Panc1 (cell line): ENCODE measurements around the gene TMEM8B. TPM values are rescaled to one million over a fixed set of nuclear protein-coding genes. Genes with fewer than 3 reads are reported as not detected.

Source experiments
- ATAC-seq: fragments of 200-7000 bp; cut with Tn5 transposase; 2 replicates; pipeline ENCODE4 v1.9.1; 2020; ENCODE audit warnings: mild to moderate bottlenecking, moderate library complexity
- BruUV-seq: library from RNA; stranded (reverse); fragments of 400-500 nt; replicated peaks from 2 replicates; lab custom pipeline; 2021; lab: Mats Ljungman, UMichigan
- CTCF ChIA-PET: fragments of 300-600 bp; sonication (Branson Sonifier 250); formaldehyde crosslinking; loops from one replicate; lab custom pipeline; 2022; ENCODE audit warnings: antibody characterized with exemption; lab: Charles Lee
- POLR2A ChIA-PET: fragments of 300-600 bp; sonication (Branson Sonifier 250); formaldehyde crosslinking; loops from one replicate; lab custom pipeline; 2022; ENCODE audit warnings: antibody characterized with exemption; lab: Charles Lee
- DNase-seq: peaks from one replicate; pipeline ENCODE4 v3.0.0-alpha.2; 2010; ENCODE audit warnings: low read depth, low spot score
- H3K27ac ChIP-seq: 2 replicates; pipeline ENCODE4 v1.5.1; 2011; ENCODE audit warnings: mild to moderate bottlenecking, low read length, inconsistent platforms
- H3K27me3 ChIP-seq: fragments of 200-500 bp; sonication (Bioruptor generic); 2 replicates; pipeline ENCODE4 v1.6.0; 2014; ENCODE audit warnings: low read length, inconsistent platforms; ENCODE audit not compliant: control insufficient read depth, insufficient read depth
- H3K36me3 ChIP-seq: fragments of 200-500 bp; sonication (Bioruptor generic); 2 replicates; pipeline ENCODE4 v1.5.1; 2014; ENCODE audit warnings: inconsistent platforms, mild to moderate bottlenecking, low read length, moderate library complexity; ENCODE audit not compliant: control insufficient read depth, insufficient read depth
- H3K4me1 ChIP-seq: 2 replicates; pipeline ENCODE4 v1.5.1; 2011; ENCODE audit warnings: inconsistent platforms, mild to moderate bottlenecking, low read length, moderate library complexity; ENCODE audit not compliant: control insufficient read depth, insufficient read depth
- H3K4me3 ChIP-seq, 2 experiments: 2 replicates each; pipeline ENCODE4 v1.5.1; 2011 to 2012; ENCODE audit warnings: low read depth in 2 of 2, low read length in 2 of 2, mild to moderate bottlenecking in 2 of 2, inconsistent platforms in 1 of 2, moderate library complexity in 1 of 2
- H3K9me3 ChIP-seq: fragments of 200-500 bp; sonication (Bioruptor generic); 2 replicates; pipeline ENCODE4 v1.5.1; 2014; ENCODE audit warnings: low read depth, mild to moderate bottlenecking, inconsistent platforms, low read length, moderate library complexity; ENCODE audit not compliant: control insufficient read depth, insufficient read depth
- POLR2AphosphoS5 ChIP-seq: IDR thresholded peaks from 2 replicates; pipeline ENCODE4 v1.6.1; 2012; ENCODE audit warnings: mild to moderate bottlenecking, low read depth, low read length, moderate library complexity
- SIN3A ChIP-seq: IDR thresholded peaks from 2 replicates; pipeline ENCODE4 v1.6.1; 2012; ENCODE audit warnings: low read depth, mild to moderate bottlenecking, low read length, moderate library complexity, borderline replicate concordance; ENCODE audit not compliant: insufficient read depth
- TCF7L2 ChIP-seq: IDR thresholded peaks from 2 replicates; pipeline ENCODE4 v1.6.1; 2011; ENCODE audit warnings: mild to moderate bottlenecking, low read depth, low read length, inconsistent platforms
- in situ Hi-C: cut with HindIII; loops from 2 replicates; pipeline ENCODE4 v1.10.0; 2016; ENCODE audit warnings: low sequenced_read_pairs, low pct_unique_long_range_greater_than_20kb
- intact Hi-C: fragments of 100-400 bp; cut with micrococcal nuclease; formaldehyde crosslinking; loops from one replicate; pipeline ENCODE4 v1.10.0; 2022; ENCODE audit not compliant: unreplicated experiment
- total RNA-seq: library from RNA; stranded (reverse); gene quantifications from one replicate; pipeline ENCODE4 v1.2.1, GENCODE V29; 2021; ENCODE audit not compliant: unreplicated experiment
- TF ChIP-seq, protein P1 (sequence below), 2 experiments: IDR thresholded peaks; 2 replicates each; pipeline ENCODE4 v1.6.1; 2011 to 2012; ENCODE audit warnings: low read depth in 2 of 2, control low read depth in 1 of 2, low read length in 1 of 2, mild to moderate bottlenecking in 1 of 2, moderate library complexity in 1 of 2; ENCODE audit not compliant: insufficient read depth in 1 of 2
- TF ChIP-seq, protein P2 (sequence below): fragments of 450-650 bp; IDR thresholded peaks from 2 replicates; pipeline ENCODE4 v1.5.1; 2017; ENCODE audit warnings: mild to moderate bottlenecking

TMEM8B gene
- total RNA-seq, 1 experiment from 2014 or later: 7.9 TPM

DNA sequence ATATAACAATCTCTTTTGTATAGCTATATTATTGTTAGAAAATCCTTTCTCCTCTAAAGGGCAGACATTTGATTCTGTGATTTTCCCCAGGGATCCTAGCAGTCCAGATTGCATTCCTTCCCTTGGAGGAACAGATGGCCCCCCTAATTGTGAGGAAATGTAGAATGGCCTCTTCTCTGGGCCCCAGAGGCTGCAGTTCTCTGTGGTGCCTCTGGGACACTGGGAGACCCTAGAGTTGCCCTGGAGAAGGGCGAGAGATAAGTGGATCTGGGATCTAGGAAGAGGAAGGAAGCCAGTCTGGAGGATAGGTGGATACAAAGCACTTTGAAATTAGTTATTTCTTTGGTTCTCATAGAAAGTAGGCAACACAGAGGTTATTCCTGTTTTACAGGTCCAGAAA lies 12.3 kb upstream of the TMEM8B start:
- in situ Hi-C loops: no loop called here

DNA sequence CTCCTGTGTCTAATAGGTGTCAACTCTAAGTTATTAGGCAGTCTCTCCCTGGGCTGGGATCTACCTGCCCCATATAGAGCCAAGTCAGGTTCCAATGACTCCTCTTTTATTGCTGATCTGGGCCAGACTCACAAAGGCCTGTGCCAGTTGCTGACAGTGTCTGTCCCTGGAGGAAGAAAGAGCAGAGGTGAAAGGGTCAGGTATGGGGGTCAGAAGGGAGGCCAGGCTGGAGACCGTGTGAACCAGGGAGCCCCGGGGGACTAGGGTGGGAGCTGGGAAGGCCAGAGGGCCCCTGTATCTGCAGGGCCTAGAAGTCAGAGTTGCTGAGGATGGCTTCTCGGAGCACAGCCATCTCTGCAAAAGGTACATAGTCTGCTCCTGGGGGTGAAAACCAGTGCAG lies 10.7 kb upstream of the TMEM8B start:
- intact Hi-C loops: loop anchor here (10.0 kb wide), 1 partner anchor 164 kb away; the partner anchor contains the start of genes CCDC107, RMRP and SIT1
- no peak for TF ChIP-seq TCF7L2
- TF ChIP-seq SIN3A: no peak
- TF ChIP-seq POLR2AphosphoS5: no peak
- TF ChIP-seq, protein P1, sequence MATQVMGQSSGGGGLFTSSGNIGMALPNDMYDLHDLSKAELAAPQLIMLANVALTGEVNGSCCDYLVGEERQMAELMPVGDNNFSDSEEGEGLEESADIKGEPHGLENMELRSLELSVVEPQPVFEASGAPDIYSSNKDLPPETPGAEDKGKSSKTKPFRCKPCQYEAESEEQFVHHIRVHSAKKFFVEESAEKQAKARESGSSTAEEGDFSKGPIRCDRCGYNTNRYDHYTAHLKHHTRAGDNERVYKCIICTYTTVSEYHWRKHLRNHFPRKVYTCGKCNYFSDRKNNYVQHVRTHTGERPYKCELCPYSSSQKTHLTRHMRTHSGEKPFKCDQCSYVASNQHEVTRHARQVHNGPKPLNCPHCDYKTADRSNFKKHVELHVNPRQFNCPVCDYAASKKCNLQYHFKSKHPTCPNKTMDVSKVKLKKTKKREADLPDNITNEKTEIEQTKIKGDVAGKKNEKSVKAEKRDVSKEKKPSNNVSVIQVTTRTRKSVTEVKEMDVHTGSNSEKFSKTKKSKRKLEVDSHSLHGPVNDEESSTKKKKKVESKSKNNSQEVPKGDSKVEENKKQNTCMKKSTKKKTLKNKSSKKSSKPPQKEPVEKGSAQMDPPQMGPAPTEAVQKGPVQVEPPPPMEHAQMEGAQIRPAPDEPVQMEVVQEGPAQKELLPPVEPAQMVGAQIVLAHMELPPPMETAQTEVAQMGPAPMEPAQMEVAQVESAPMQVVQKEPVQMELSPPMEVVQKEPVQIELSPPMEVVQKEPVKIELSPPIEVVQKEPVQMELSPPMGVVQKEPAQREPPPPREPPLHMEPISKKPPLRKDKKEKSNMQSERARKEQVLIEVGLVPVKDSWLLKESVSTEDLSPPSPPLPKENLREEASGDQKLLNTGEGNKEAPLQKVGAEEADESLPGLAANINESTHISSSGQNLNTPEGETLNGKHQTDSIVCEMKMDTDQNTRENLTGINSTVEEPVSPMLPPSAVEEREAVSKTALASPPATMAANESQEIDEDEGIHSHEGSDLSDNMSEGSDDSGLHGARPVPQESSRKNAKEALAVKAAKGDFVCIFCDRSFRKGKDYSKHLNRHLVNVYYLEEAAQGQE (IDR thresholded peaks at IDR 0.05; ENCODE audit: insufficient read depth in 1 of 2, low read depth in 2 of 2, low read length in 1 of 2): no peak
- TF ChIP-seq, protein P2, sequence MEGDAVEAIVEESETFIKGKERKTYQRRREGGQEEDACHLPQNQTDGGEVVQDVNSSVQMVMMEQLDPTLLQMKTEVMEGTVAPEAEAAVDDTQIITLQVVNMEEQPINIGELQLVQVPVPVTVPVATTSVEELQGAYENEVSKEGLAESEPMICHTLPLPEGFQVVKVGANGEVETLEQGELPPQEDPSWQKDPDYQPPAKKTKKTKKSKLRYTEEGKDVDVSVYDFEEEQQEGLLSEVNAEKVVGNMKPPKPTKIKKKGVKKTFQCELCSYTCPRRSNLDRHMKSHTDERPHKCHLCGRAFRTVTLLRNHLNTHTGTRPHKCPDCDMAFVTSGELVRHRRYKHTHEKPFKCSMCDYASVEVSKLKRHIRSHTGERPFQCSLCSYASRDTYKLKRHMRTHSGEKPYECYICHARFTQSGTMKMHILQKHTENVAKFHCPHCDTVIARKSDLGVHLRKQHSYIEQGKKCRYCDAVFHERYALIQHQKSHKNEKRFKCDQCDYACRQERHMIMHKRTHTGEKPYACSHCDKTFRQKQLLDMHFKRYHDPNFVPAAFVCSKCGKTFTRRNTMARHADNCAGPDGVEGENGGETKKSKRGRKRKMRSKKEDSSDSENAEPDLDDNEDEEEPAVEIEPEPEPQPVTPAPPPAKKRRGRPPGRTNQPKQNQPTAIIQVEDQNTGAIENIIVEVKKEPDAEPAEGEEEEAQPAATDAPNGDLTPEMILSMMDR: no peak
- H3K27me3 ChIP-seq: peaks cover 3% of the 10 kb centered on the region; the same call in 1 of the 2 replicates

More for the DNA sequence above, 12.3 kb upstream of the TMEM8B start:
- Histone ChIP-seq H3K27ac (no peak overlapping the region), H3K4me1 (peaks cover 23% of the 10 kb centered on the region), H3K36me3 (no peaks in the 10 kb centered on the region), H3K27me3 (peaks cover 3% of the 10 kb centered on the region; the same call in 1 of the 2 replicates), H3K9me3 (no peaks in the 10 kb centered on the region), H3K4me3 (no peak overlapping the region)
- TF ChIP-seq SIN3A (no peak), POLR2AphosphoS5 (no peak), TCF7L2 (no peak)
- TF ChIP-seq, protein P2: 0 out of 2 replicates have a peak, but pooled peaks have one; percentile 20
- TF ChIP-seq, protein P1 (IDR thresholded peaks at IDR 0.05; ENCODE audit: insufficient read depth in 1 of 2, low read depth in 2 of 2, low read length in 1 of 2): no peak
- ChIA-PET POLR2A (no interaction called here), CTCF (interaction anchor here (0.6 kb wide), 1 partner anchor 85 kb away, joined by 3 read pairs; no protein-coding TSS in a partner anchor)
- ATAC-seq: no peak
- no TSS peak for BruUV-seq
- no peak for DNase-seq
- intact Hi-C loops: loop anchor here (10.0 kb wide), 1 partner anchor 162 kb away; the partner anchor contains the start of genes CCDC107, RMRP and SIT1

More for the DNA sequence above, 10.7 kb upstream of the TMEM8B start:
- CTCF ChIA-PET: no interaction called here
- no peak overlapping the region for H3K4me3 ChIP-seq
- no TSS peak for BruUV-seq
- H3K27ac ChIP-seq: no peak overlapping the region
- in situ Hi-C loops: no loop called here
- no peaks in the 10 kb centered on the region for H3K36me3 ChIP-seq
- POLR2A ChIA-PET: no interaction called here
- ATAC-seq (no peak), DNase-seq (no peak)
- H3K9me3 ChIP-seq: no peaks in the 10 kb centered on the region
- peaks cover 10% of the 10 kb centered on the region for H3K4me1 ChIP-seq
